Colonic mucosa (tissue), 4 donors: ENCODE data around the gene HNRNPA1. TPM values are rescaled to one million over a fixed set of nuclear protein-coding genes. Genes with fewer than 3 reads are reported as not detected.

Source experiments
- DNase-seq: peaks from one replicate; pipeline ENCODE4 v3.0.0-alpha.2; 2020
- H3K27ac ChIP-seq: fragments of 200-600 bp; one replicate; pipeline ENCODE4 v1.8.0; 2021
- H3K27me3 ChIP-seq: fragments of 200-600 bp; one replicate; pipeline ENCODE4 v1.8.0; 2021
- H3K36me3 ChIP-seq: fragments of 200-600 bp; one replicate; pipeline ENCODE4 v1.8.0; 2021
- H3K4me1 ChIP-seq: fragments of 200-600 bp; one replicate; pipeline ENCODE4 v1.8.0; 2021; ENCODE audit warnings: mild to moderate bottlenecking
- H3K4me3 ChIP-seq: fragments of 200-600 bp; one replicate; pipeline ENCODE4 v1.8.0; 2021
- H3K9ac ChIP-seq, 2 donors: one replicate each; pipeline ENCODE4 v1.7.0; 2013; ENCODE audit warnings: control low read depth in 2 of 2, low read depth in 2 of 2, low read length in 2 of 2
- H3K9me3 ChIP-seq: fragments of 200-600 bp; one replicate; pipeline ENCODE4 v1.8.0; 2021
- intact Hi-C: fragments of 100-400 bp; cut with DNase I; formaldehyde crosslinking; loops from one replicate; pipeline ENCODE4 v1.14.1; 2022
- total RNA-seq, 2 donors: library from RNA; stranded (reverse); fragmentation: NEBNext Ultra II Directional in 1 of 2; extraction: Animal tissue kit (Norgen Biotek cat#: 25700) in 1 of 2; gene quantifications; one replicate each; pipeline ENCODE4 v1.2.1, GENCODE V29; 2021
- TF ChIP-seq, protein P1 (sequence below): fragments of 200-600 bp; IDR thresholded peaks from one replicate; pipeline ENCODE4 v1.8.0; 2022; ENCODE audit warnings: antibody characterized with exemption, mild to moderate bottlenecking
- donor health status: healthy.
- donor health status: DM: no; HTN: no; CAD: no.
- donor health status: DM: no; HTN: no; CAD: no.

HNRNPA1 gene
- total RNA-seq, 2 donors from 2014 or later, result 716 to 1,090 TPM

DNA sequence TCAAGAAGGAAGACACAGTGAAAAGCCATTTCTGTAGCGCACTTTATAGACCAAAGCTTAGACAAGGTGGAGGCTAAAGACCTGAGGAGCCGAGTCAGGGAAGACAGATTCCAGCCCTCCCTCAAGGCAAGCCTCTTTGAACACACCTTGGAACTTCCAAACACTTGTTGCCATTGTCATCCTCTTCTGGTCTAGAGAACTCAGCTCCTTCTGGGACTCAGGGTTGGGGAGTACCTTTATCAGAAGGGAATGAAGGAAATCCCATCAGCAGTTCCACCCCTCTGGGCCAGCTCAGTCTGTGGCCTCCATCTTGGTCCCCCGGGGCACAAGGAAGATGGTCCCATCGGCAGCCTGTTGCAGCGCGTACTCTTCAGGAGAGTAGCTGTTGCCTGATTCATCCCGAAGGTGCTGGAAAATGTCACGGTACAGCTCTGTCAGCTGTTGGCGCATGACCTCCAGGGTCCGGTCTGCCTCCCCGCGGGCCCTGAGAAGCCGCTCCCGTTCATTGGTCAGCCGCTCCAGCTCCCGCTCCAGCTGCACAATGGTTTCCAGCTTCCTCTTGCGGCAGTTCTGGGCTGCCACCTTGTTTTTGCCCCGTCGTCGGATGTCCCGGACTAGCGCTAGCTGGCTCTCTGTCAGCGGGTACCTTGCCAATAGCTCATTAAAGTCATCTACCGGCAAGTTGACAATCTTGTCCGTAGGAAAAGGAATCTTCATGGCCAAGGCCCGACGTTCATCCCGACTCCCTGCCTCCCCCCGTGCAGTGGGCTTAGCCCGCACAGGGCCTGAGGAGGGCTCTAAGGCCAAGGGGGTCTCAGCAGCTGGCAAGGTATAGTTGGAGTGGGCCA lies 11.8 kb downstream of the HNRNPA1 start:
- intact Hi-C loops, result loop anchor here (5.0 kb wide), 2 partner anchors 35 to 70 kb away; partner anchors contain the start of genes COPZ1 and GPR84
- no peaks in the 10 kb centered on the region for H3K4me1 ChIP-seq
- H3K9me3 ChIP-seq, result no peaks in the 10 kb centered on the region
- DNase-seq, result no peak
- H3K36me3 ChIP-seq, result no peaks in the 10 kb centered on the region
- TF ChIP-seq, protein P1, sequence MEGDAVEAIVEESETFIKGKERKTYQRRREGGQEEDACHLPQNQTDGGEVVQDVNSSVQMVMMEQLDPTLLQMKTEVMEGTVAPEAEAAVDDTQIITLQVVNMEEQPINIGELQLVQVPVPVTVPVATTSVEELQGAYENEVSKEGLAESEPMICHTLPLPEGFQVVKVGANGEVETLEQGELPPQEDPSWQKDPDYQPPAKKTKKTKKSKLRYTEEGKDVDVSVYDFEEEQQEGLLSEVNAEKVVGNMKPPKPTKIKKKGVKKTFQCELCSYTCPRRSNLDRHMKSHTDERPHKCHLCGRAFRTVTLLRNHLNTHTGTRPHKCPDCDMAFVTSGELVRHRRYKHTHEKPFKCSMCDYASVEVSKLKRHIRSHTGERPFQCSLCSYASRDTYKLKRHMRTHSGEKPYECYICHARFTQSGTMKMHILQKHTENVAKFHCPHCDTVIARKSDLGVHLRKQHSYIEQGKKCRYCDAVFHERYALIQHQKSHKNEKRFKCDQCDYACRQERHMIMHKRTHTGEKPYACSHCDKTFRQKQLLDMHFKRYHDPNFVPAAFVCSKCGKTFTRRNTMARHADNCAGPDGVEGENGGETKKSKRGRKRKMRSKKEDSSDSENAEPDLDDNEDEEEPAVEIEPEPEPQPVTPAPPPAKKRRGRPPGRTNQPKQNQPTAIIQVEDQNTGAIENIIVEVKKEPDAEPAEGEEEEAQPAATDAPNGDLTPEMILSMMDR, result no peak
- H3K4me3 ChIP-seq, result no peak overlapping the region
- H3K27ac ChIP-seq, result no peak overlapping the region
- no peaks in the 10 kb centered on the region for H3K27me3 ChIP-seq
- no peak overlapping the region for H3K9ac ChIP-seq

DNA sequence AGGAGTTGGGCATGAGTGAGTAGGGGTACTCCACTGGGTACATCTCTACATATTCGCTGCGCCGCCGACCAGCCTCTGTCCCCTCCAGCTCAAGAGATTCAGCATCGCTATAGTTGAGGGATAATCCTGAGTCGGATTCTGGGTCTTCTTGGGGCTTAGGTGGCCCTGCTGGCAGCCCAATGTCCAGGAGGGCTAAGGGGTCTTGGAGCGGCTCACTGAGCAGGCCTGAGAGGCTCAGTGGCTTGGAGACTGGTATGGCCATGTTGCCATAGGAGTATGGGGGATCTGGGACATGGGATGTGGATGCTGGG lies 12.4 kb downstream of the HNRNPA1 start:
- H3K27me3 ChIP-seq, result no peaks in the 10 kb centered on the region
- TF ChIP-seq, protein P1, result no peak
- intact Hi-C loops, result loop anchor here (5.0 kb wide), 2 partner anchors 34 to 69 kb away; partner anchors contain the start of genes COPZ1 and GPR84
- no peaks in the 10 kb centered on the region for H3K36me3 ChIP-seq
- H3K9ac ChIP-seq, result no peak overlapping the region
- no peak overlapping the region for H3K27ac ChIP-seq
- H3K4me3 ChIP-seq, result no peak overlapping the region
- no peak for DNase-seq
- no peaks in the 10 kb centered on the region for H3K9me3 ChIP-seq
- H3K4me1 ChIP-seq, result no peaks in the 10 kb centered on the region

DNA sequence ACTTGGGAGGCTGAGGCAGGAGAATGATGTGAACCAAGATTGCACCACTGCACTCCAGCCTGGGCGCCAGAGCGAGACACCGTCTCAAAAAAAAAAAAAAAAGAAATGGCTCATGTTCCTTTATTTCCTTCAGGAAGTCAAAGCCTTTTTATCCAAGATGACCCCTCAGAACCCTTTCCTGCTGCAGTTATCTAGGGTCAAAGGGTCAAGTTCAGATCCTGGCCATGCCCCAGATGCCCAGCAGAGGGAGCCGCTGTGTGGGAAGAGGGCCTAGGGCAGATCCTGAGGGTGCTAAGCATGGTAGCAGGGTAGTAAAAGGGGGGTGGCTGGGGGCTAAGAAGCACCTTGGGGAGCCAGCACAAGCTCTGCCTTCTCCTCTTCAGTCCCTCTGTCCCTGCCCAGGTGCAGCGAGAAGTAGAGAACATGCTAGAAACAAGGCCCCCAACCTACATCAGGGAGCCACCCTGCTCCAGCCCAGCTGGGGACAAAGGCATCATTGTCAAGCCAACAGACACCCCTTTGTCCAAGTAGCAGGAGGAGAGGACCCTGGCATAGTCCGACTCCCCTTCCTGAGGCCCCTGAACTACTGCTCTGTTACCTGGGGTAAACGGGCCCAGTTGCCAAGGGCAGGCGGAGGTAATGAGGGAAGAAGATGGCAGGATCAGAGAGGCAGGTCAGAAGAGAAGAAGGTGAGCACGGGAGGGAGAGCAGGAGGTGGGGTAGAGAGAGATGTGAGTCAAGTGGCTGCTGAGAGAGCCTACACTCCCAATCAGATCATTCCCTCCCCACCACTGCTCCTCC lies 13.8 kb downstream of the HNRNPA1 start:
- Histone ChIP-seq H3K9me3 (no peaks in the 10 kb centered on the region), H3K4me3 (no peak overlapping the region), H3K36me3 (no peaks in the 10 kb centered on the region), H3K27ac (no peak overlapping the region), H3K27me3 (no peaks in the 10 kb centered on the region), H3K4me1 (no peaks in the 10 kb centered on the region), H3K9ac (no peak overlapping the region)
- intact Hi-C loops, result loop anchor here (5.0 kb wide), 2 partner anchors 33 to 68 kb away; partner anchors contain the start of genes COPZ1 and GPR84
- peak; percentile 85 for DNase-seq
- TF ChIP-seq, protein P1, result peak; percentile 75

DNA sequence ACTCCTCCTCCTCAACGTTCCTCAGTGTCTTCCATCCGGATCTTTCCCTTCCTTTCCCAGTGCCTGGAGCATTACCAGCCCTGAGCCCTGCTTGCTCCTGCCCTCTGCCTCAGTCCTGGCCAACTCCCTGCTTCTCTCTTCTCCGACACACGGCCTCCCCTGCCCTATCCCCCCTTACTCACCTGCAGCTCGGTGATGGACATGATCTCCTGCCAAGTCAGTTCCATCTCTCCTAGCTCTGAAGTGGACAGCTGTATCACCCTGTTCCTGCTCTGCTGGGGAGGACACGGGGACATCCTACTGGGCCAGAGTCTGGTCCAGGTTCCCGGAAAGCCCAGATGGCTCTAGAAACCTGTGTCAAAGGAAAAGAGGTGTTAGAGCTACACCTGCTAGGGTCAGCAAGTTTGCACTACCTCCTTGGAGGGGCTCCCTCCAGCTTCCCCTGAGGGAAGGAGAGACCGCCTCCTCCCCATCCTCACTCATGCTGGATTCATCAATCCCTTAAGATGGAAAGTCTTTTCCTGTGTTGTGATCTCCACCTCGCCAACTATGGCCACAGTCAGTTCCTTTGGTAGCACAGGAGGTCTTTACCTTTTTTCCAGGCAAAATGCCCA lies 14.5 kb downstream of the HNRNPA1 start:
- Histone ChIP-seq H3K36me3 (no peaks in the 10 kb centered on the region), H3K9ac (no peak overlapping the region), H3K9me3 (no peaks in the 10 kb centered on the region), H3K27me3 (no peaks in the 10 kb centered on the region), H3K27ac (no peak overlapping the region), H3K4me3 (no peak overlapping the region), H3K4me1 (no peaks in the 10 kb centered on the region)
- no peak for DNase-seq
- TF ChIP-seq, protein P1, result no peak
- intact Hi-C loops, result loop anchor here (5.0 kb wide), 2 partner anchors 32 to 67 kb away; partner anchors contain the start of genes COPZ1 and GPR84

DNA sequence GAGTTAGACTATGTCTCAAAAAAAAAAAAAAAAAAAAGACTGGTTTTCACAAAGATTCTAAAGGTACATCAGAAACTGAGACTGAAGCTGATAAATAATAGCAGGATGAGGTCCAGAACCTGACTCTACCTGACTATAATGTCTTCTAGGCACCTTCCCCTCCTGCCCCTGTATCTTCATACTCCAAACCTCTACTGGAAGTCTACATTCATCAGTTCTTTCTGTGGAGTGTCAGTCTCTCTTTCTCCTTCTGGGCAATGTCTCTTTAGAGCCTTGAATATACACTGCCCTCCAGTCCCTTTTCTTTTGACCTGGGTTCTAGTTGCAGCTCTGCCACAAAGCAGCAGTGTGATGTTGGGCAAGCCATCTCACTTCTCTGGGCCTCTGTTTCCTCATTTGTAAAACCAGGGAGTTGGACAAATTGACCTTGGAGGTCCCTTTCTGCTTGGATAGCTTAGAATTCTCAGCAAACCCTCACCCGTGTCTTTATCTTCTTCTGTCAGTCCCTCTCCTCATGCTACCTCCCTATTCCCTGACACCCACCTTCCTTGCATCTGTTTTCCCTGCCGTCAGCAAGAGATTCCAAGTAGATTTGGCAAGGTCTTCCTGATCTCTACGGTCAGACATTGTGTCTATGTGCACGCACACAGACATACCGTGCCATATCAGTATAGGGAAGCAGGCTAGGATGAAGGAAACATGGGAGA lies 16.0 kb downstream of the HNRNPA1 start:
- intact Hi-C loops, result no loop called here
- H3K27me3 ChIP-seq, result peaks cover 11% of the 10 kb centered on the region
- no peaks in the 10 kb centered on the region for H3K9me3 ChIP-seq
- no peak overlapping the region for H3K27ac ChIP-seq
- H3K9ac ChIP-seq, result no peak overlapping the region
- H3K4me1 ChIP-seq, result no peaks in the 10 kb centered on the region
- no peaks in the 10 kb centered on the region for H3K36me3 ChIP-seq
- no peak for DNase-seq
- TF ChIP-seq, protein P1, result no peak
- no peak overlapping the region for H3K4me3 ChIP-seq
